Activated T-helper 1 cell treated with anti-CD3 and anti-CD28 coated beads, Interleukin-12 subunit alpha, Interleukin-12 subunit beta, Interleukin-2, Interleukin-4 antibody, amounts not matched to agents 30 ng/mL and 10 ng/mL and 1 ng/mL, durations not matched to agents 14 hours and 24 hours and 36 hours (primary cell): Measurements from ENCODE around the gene UBN1. TPM values are rescaled to one million over a fixed set of nuclear protein-coding genes. Genes with fewer than 3 reads are reported as not detected.

Experiments used
- DNase-seq: peaks from one replicate; pipeline ENCODE4 v3.0.0; 2021; ENCODE audit warnings: low spot score
- H3K27ac Mint-ChIP-seq: one replicate; pipeline ENCODE4 v1.8.0; 2021; ENCODE audit warnings: mild to moderate bottlenecking, mixed read lengths
- H3K27me3 Mint-ChIP-seq: one replicate; pipeline ENCODE4 v1.8.0; 2022; ENCODE audit warnings: mild to moderate bottlenecking, moderate library complexity, mixed read lengths; ENCODE audit not compliant: insufficient read depth
- H3K36me3 Mint-ChIP-seq: one replicate; pipeline ENCODE4 v1.8.0; 2021; ENCODE audit warnings: low read depth, mixed read lengths
- H3K4me1 Mint-ChIP-seq: one replicate; pipeline ENCODE4 v1.8.0; 2021; ENCODE audit warnings: low read depth, mixed read lengths
- H3K4me3 Mint-ChIP-seq: one replicate; pipeline ENCODE4 v1.8.0; 2021; ENCODE audit warnings: mild to moderate bottlenecking, moderate library complexity, mixed read lengths
- H3K9me3 Mint-ChIP-seq: one replicate; pipeline ENCODE4 v1.8.0; 2021; ENCODE audit warnings: mixed read lengths
- intact Hi-C: fragments of 100-400 bp; cut with micrococcal nuclease; formaldehyde crosslinking; loops from one replicate; pipeline ENCODE4 v1.15.1; 2024
- total RNA-seq: library from RNA; stranded (reverse); gene quantifications from 2 replicates; pipeline ENCODE4 v1.2.3, GENCODE V29; 2022

The UBN1 gene
- total RNA-seq, 1 donor from 2014 or later = 39.6 TPM

DNA sequence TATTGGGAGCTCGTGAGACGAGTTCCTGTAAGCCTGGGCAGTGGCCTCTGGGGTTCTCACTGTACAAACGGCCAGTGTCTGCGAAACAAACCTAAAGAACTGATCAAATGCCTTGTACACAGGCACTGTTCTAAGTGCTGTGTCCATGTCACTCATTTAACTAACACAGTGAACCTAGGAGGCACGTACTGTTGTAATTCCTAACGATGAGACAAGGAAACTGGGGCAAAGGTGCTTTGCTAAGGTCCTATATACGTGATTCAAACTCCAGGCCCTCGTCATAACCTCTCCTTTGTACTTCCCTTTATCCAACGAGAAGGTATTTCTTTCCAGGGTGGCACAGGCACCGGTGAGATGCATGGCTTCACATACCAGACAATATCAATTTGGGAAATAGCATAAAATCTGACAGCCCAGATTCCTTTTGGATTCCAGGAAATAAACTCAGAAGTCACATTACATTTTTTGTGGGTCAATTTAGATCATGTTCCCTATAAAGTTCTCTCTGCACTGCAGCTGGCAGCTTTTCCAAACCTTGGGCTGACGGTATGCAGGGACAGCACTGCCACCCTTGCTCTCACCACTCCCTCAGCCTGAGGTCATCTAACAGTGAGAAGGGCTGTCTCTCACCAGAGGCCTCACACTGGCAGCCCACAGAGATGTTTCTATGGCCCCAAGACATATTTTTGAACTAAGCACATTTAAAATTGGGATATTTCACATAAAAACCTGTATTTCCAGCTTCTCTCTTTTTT lies 18.5 kb upstream of the UBN1 start:
- Mint-ChIP-seq H3K4me3 (no peak overlapping the region), H3K36me3 (peaks cover 50% of the 10 kb centered on the region), H3K9me3 (no peaks in the 10 kb centered on the region), H3K27ac (peak overlapping the region; percentile 29), H3K4me1 (no peaks in the 10 kb centered on the region), H3K27me3 (no peaks in the 10 kb centered on the region)
- no peak for DNase-seq
- intact Hi-C loops = no loop called here

DNA sequence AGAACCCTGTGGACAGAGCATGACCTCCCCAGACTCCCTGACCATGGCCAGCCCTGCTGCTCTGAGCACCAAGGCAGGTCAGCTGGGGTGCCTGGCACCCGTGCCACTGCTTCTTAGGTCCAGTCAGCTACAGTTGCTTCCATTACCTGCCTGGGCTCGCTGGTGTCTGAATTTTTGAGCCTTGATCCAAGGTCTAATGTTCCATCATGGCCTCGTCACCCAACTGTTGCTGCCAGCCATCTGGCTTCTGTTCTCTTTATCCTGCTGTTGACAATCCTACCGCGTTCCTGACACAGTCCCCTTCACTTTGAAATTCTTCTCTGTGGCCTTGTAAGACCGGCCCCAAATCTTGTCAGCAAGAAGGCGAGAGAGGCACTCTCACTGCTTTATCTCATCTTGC lies 16.9 kb upstream of the UBN1 start:
- DNase-seq = no peak
- Mint-ChIP-seq H3K9me3 (no peaks in the 10 kb centered on the region), H3K27ac (no peak overlapping the region), H3K36me3 (peaks cover 41% of the 10 kb centered on the region), H3K4me1 (no peaks in the 10 kb centered on the region), H3K4me3 (no peak overlapping the region), H3K27me3 (no peaks in the 10 kb centered on the region)
- intact Hi-C loops = no loop called here

DNA sequence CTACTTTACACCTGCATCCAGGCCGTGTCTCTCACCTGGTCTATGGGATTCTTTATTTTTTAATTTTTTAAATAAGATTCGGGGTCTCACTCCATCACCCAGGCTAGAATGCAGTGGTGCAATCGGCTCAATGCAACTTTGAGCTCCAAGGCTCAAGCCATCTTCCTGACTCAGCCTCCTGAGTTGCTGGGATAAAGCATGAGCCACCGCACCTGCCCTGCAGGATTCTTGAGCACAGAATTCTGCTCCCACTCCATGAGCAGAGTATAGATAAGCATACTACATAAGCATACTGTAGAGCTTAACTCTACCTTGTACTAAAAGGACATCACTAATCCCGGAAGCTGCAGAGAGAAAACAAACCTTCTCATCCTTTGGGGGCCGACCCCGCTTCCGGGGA lies 15.7 kb upstream of the UBN1 start:
- Mint-ChIP-seq H3K4me3 (no peak overlapping the region), H3K36me3 (peaks cover 45% of the 10 kb centered on the region), H3K4me1 (no peaks in the 10 kb centered on the region), H3K27ac (no peak overlapping the region), H3K27me3 (no peaks in the 10 kb centered on the region), H3K9me3 (no peaks in the 10 kb centered on the region)
- intact Hi-C loops = no loop called here
- DNase-seq = no peak

DNA sequence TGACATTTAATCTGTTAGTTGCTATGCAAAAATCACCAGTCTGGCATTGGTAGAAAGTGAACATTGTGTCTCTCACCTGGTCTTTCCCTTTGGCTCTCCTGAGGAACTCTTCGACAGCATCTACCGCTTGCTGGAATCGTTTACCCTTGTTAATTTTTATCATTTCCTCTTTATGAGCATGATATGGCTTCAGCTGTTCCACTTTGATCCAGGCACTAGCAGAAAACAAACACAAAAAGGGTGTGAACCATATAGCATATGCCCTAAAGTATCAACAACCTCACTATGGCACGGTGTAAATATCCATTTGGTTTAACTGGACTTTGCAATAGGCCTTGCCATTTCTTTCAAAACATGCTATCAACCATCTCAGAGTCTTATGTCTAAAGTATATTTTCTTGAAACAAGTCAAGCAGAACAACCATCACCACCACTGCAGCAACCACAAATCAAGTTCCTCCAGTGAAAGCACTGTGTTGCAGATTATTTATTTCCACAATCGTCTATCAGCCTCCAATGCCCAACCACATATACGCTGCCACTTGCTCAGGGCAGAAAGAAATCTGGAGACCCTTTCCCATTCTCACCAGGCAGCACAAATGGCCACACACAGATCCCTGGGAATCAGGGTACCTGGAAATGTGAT lies 14.5 kb upstream of the UBN1 start:
- no peaks in the 10 kb centered on the region for H3K9me3 Mint-ChIP-seq
- H3K27ac Mint-ChIP-seq = no peak overlapping the region
- intact Hi-C loops = no loop called here
- peaks cover 45% of the 10 kb centered on the region for H3K36me3 Mint-ChIP-seq
- no peaks in the 10 kb centered on the region for H3K4me1 Mint-ChIP-seq
- no peak for DNase-seq
- H3K27me3 Mint-ChIP-seq = no peaks in the 10 kb centered on the region
- H3K4me3 Mint-ChIP-seq = no peak overlapping the region

DNA sequence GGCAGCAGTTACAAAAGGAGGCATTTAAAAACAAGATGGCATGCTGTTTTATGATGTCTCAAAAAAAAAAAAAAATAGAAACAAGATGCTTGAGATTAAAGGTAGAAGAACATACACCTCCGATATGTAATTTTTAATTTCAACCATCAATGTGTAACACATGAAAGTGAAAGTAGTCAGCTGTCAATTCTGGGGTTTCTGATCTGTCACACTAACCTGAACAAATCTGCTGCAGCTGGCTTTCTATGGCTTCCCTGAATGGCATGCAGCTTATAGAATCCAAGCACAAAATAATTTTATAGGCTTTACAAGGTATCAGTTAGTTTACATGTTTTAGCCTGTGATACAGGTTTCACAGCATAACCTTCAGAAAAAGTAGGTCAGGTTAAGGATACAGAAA lies 13.7 kb upstream of the UBN1 start:
- DNase-seq = no peak
- no peaks in the 10 kb centered on the region for H3K9me3 Mint-ChIP-seq
- H3K4me3 Mint-ChIP-seq = no peak overlapping the region
- H3K4me1 Mint-ChIP-seq = no peaks in the 10 kb centered on the region
- H3K27ac Mint-ChIP-seq = no peak overlapping the region
- H3K27me3 Mint-ChIP-seq = no peaks in the 10 kb centered on the region
- H3K36me3 Mint-ChIP-seq = peaks cover 41% of the 10 kb centered on the region
- intact Hi-C loops = no loop called here

- intact Hi-C loops = no loop called here
- DNase-seq = no peak
- Mint-ChIP-seq H3K27me3 (no peaks in the 10 kb centered on the region), H3K9me3 (no peaks in the 10 kb centered on the region), H3K4me1 (peaks cover 8% of the 10 kb centered on the region), H3K27ac (no peak overlapping the region), H3K4me3 (no peak overlapping the region), H3K36me3 (peaks cover 43% of the 10 kb centered on the region)
Measured at GRCh38 chr16:4836727-4837126, 10.6 kb upstream of the UBN1 start.

DNA sequence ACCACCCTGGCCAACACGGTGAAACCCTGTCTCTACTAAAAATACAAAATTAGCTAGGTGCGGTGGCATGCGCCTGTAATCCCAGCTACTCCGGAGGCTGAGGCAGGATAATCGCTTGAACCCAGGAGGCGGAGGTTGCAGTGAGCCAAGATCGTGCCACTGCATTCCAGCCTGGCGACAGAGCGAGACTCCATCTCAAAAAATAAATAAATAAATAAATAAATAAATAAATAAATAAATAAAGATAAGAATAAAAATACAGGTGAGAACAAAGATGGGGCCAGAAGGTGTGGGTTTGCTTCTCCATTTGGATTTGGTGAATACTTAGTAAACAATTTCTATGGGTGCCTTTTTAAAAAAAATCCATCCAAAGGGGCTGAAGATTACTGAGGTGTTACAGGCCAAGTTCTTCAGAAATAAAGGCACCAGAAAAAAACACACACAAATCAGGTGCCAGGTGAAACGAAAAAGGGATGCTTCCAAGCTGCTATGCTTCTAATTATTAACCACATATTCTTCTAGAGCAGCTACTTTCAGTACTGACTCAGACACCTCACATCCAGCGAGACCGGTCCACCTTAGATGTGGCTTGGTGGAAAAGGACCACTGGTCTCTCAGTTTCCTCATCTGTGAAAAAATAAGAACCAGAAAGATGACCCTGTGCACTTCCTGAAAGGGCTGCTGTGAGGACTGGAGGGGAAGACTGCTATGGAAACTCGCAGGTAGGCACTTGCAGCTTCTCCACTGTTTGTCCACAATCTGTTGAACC lies 9.4 kb upstream of the UBN1 start:
- no peak overlapping the region for H3K4me3 Mint-ChIP-seq
- intact Hi-C loops = no loop called here
- H3K4me1 Mint-ChIP-seq = peaks cover 8% of the 10 kb centered on the region
- no peaks in the 10 kb centered on the region for H3K27me3 Mint-ChIP-seq
- no peaks in the 10 kb centered on the region for H3K9me3 Mint-ChIP-seq
- H3K27ac Mint-ChIP-seq = no peak overlapping the region
- peaks cover 38% of the 10 kb centered on the region for H3K36me3 Mint-ChIP-seq
- DNase-seq = no peak

GRCh38 chr16:4839942-4840341 lies 7.3 kb upstream of the UBN1 start:
- H3K4me1 Mint-ChIP-seq = peaks cover 12% of the 10 kb centered on the region
- intact Hi-C loops = no loop called here
- H3K27ac Mint-ChIP-seq = no peak overlapping the region
- no peaks in the 10 kb centered on the region for H3K9me3 Mint-ChIP-seq
- peaks cover 47% of the 10 kb centered on the region for H3K36me3 Mint-ChIP-seq
- no peak overlapping the region for H3K4me3 Mint-ChIP-seq
- no peaks in the 10 kb centered on the region for H3K27me3 Mint-ChIP-seq
- no peak for DNase-seq

- intact Hi-C loops = no loop called here
- no peaks in the 10 kb centered on the region for H3K9me3 Mint-ChIP-seq
- H3K4me3 Mint-ChIP-seq = no peak overlapping the region
- DNase-seq = no peak
- H3K27me3 Mint-ChIP-seq = no peaks in the 10 kb centered on the region
- no peak overlapping the region for H3K27ac Mint-ChIP-seq
- peaks cover 20% of the 10 kb centered on the region for H3K4me1 Mint-ChIP-seq
- H3K36me3 Mint-ChIP-seq = peaks cover 51% of the 10 kb centered on the region
Measured at GRCh38 chr16:4840984-4841383, 6.3 kb upstream of the UBN1 start.

DNA sequence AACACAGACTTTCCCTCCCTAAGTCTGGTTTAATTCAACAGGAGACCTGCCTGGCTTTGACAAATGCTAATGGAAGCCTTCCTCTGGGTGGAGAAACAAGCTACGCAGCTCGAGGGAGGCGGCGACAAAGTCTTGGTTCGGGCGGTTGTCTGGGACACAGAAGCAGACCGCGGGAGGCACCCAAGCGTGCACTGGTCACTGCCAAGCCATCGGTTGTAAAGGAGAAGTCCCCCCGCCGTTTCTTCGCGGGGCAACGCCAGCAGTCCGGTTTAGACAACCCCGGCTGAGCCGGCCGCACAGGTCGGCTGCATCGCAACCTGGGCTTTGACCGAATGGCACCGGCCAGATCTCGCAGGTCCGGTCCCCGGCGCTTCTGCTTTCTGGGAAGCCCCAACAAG lies 779 bp upstream of the UBN1 start:
- Mint-ChIP-seq H3K4me1 (peaks cover 49% of the 10 kb centered on the region), H3K36me3 (peaks cover 33% of the 10 kb centered on the region), H3K4me3 (peak overlapping the region; percentile 87), H3K9me3 (no peaks in the 10 kb centered on the region), H3K27ac (peak overlapping the region; percentile 80), H3K27me3 (no peaks in the 10 kb centered on the region)
- DNase-seq = peak; percentile 29
- intact Hi-C loops = loop anchor here (2.0 to 5.0 kb wide), 8 partner anchors 154 to 574 kb away; partner anchors contain the start of genes ALG1, DNAJA3, MGRN1 and NAGPA

- intact Hi-C loops = loop anchor here (1.0 to 5.0 kb wide), 13 partner anchors 46 to 576 kb away; partner anchors contain the start of genes ALG1, ANKS3, DNAAF8 and DNAJA3
- H3K4me3 Mint-ChIP-seq = peak overlapping the region; percentile 91
- peaks cover 30% of the 10 kb centered on the region for H3K36me3 Mint-ChIP-seq
- DNase-seq = peak; percentile 30
- H3K4me1 Mint-ChIP-seq = peaks cover 60% of the 10 kb centered on the region
- no peaks in the 10 kb centered on the region for H3K9me3 Mint-ChIP-seq
- H3K27ac Mint-ChIP-seq = peak overlapping the region; percentile 61
- H3K27me3 Mint-ChIP-seq = no peaks in the 10 kb centered on the region
Measured at GRCh38 chr16:4847774-4848587, 700 bp downstream of the UBN1 start.

GRCh38 chr16:4850211-4850610 lies 2.9 kb downstream of the UBN1 start:
- Mint-ChIP-seq H3K4me1 (peaks cover 55% of the 10 kb centered on the region), H3K27me3 (no peaks in the 10 kb centered on the region), H3K9me3 (no peaks in the 10 kb centered on the region), H3K4me3 (peak overlapping the region; percentile 58), H3K27ac (no peak overlapping the region), H3K36me3 (peaks cover 29% of the 10 kb centered on the region)
- intact Hi-C loops = no loop called here
- no peak for DNase-seq
